GM21737 (cell line): ENCODE results near the gene ACSF3.
"Not testable (repeated sequence)": the region's sequence is repeated elsewhere in the genome, so short reads cannot be mapped to it uniquely, and the experiment has no call there.

Source experiments
- ATAC-seq: cut with Tn5 transposase; IDR thresholded peaks from one replicate; pipeline ENCODE4 v1.9.1; 2021; ENCODE audit warnings: mild to moderate bottlenecking, moderate library complexity; ENCODE audit not compliant: unreplicated experiment

The ACSF3 gene

GRCh38 chr16:89071686-89072547 is 21.7 kb upstream of the ACSF3 start:
- ATAC-seq, result no peak

DNA sequence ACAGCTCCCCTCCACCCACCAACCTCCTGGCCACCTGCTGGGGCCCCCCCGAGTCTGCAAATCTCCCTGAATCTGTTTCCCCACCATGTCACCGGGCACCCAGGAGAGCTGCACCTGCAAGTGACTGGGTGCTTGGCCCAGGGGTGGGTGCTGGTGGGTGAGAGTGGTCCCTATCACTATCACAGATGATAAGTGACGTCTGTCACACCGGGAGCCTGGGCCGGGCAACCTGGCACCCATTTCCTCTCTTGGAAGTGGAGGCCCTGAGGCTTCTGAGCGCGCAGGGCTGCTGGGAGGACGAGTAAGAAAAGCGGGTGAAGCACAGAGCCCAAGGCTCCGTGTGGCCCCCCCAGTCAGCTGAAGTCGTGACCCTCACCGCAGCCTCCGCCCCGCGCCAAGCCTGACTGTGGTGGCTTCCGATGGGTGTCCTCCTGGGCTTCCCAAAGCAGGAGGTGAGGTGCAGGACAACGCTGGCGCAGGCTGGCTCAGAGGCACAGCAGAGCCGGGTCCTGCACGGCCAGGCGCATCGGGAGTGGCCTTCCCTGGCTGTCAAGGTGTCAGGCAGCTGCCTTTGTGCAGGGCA is 21.0 kb upstream of the ACSF3 start:
- no peak for ATAC-seq

DNA sequence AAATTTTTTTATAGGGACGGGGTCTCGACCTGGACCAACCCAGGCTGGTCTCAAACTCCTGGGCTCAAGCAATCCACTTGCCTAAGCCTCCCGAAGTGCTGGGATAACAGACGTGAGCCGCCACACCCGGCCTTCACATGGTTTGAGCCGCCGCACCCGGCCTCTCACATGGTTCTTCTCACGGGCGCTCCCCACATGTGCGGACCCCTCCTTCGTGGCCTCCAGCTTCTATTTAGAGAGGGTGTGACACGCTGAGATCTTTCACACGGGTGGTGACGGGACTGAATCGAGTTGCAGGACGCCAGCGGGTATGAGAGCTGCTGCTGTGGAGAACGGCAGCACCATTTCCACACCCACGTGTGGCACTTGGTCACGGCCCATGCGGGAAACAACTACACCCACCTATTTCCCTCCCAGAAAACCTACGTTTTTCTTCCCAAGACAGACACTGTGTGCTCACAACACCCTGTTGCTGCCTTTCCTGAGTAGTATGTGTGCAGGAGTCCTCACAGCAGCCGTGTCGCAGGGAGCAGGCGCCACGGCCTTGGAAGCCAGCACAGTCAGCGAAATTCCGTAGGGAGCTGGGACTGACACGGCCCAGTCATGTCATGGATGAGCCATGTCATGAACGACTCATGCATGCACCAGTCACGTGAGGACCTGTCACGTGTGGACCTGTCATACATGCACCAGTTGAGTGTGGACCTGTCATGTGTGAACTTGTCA is 20.1 kb upstream of the ACSF3 start:
- no peak for ATAC-seq

- ATAC-seq, result not testable (repeated sequence)
These were observed 19.5 kb upstream of the ACSF3 start for GRCh38 chr16:89074072-89074674.

GRCh38 chr16:89074803-89075688 is 18.6 kb upstream of the ACSF3 start:
- ATAC-seq, result no peak

DNA sequence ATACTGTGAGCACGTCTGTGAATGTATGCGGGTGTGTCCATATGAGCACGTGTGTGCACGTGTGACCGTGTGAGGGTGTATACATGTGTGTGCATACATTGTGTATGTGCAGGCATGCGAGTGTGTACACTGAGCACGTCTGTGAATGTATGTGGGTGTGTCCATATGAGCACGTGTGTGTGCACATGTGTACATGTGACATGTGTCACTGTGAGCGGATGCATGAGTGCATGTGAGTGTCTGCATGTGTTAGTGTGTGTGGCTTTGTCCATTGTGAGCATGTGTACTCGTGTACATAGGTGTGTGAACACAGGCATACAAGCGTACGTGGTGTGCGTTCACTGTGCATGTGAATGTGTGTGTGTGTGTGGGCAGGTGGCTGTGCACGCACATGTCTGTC is 17.5 kb upstream of the ACSF3 start:
- ATAC-seq, result no peak

- no peak for ATAC-seq
These were observed 16.6 kb upstream of the ACSF3 start for GRCh38 chr16:89077076-89077475.

- ATAC-seq, result no peak
These were observed 15.5 kb upstream of the ACSF3 start for GRCh38 chr16:89078172-89078571.

DNA sequence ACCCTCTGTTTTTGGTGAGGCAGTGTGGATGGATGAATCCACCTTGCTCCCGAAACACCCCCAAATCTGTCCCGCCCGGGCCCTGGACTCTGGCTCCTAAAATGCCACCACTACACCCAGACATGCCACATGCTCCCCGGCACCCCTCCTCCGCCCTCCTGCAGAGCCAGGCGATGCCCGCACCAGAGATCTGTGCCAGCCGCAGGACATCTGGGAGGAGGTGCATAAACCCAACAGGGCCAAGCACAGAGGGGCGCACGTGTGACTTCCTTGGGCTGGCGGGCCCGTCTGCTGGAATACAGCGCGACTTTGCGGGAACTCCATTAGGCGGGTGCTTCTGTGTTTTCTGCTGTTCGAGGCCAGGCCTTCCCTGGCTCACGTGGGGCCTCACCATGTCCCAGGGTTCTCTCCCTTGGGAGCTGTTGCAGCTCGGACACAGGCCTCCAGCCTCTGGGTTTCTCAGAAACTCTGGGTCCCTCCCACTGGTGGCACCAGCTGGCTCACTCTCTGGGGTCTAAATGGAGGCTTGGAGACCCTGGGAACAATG is 14.1 kb upstream of the ACSF3 start:
- ATAC-seq, result no peak

DNA sequence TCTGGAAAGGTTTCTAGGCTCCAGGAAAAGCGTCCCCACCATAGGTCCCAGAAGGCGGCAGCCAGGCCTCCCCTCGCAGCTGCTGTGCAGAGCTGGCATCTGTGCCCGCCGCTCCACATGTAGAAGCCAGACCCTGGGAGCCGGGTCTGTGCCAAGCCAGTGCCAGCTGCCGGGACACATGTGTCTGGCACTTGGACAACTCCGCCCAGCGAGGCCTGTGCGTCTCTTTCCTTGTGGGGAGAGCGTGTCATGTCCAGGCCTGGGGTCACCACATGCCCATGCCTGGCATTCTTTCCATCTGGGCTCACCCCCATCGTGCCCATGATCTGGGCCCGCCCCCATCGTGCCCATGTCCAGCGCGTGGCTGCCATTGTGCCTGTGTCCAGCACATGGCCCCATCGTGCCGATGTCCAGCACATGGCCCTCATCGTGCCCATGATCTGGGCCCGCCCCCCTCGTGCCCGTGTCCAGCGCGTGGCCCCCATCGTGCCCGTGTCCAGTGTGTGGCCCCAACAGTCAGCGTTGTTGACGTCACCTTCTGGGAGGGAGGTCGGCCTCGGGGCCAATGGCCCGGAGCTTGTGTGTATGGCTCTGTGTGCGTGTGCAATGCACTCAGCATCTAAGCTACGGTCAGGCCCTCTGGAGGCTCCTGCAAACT is 13.3 kb upstream of the ACSF3 start:
- no peak for ATAC-seq

- ATAC-seq, result no peak
These were observed 12.1 kb upstream of the ACSF3 start for GRCh38 chr16:89081556-89081955.

GRCh38 chr16:89084411-89084810 is 9.2 kb upstream of the ACSF3 start:
- ATAC-seq, result no peak

- ATAC-seq, result no peak
These were observed 8.6 kb upstream of the ACSF3 start for GRCh38 chr16:89084814-89085612.

DNA sequence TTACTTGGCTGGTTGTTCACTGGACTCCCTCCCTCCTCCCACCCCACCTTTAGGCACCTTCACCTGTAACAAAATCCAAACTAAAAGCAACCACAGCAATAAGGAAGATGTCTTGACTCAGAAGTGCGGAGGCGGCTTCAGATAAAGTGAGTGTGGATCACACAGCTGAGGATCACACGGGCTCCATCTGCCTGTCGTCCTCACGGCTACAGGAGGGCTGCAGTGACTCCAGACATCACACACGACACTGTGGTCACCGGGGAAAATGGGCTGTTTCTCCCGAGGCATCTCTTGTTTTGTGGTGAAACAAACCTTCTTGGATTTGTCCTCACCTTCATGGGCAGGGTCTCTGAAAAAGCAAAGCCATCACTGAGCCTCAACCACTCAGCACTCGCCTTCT is 7.9 kb upstream of the ACSF3 start:
- no peak for ATAC-seq

- ATAC-seq, result no peak
These were observed 5.6 kb upstream of the ACSF3 start for GRCh38 chr16:89087922-89088497.

GRCh38 chr16:89089120-89089519 is 4.5 kb upstream of the ACSF3 start:
- no peak for ATAC-seq

DNA sequence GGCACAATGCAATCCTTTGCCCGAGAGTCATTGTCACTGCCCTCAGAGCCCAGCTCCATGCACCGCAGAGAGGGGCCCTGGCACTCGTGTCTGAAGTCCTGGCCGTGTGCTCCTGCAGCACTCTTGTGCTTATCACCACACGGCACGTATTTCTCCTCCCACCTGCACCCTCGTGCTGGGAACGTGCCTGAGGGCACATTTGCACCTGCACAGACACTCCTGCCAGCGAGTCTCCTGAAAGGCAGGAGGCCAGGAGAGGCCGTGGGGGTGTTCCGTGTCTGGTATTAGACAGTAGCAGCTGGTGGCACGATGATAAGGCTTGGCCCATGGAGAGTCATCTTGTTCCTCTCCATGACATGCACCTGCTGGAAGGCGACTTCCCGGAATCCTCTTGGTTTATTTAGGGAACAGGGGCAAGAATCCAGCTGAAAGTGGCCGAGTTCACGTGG is 3.4 kb upstream of the ACSF3 start:
- ATAC-seq, result no peak

DNA sequence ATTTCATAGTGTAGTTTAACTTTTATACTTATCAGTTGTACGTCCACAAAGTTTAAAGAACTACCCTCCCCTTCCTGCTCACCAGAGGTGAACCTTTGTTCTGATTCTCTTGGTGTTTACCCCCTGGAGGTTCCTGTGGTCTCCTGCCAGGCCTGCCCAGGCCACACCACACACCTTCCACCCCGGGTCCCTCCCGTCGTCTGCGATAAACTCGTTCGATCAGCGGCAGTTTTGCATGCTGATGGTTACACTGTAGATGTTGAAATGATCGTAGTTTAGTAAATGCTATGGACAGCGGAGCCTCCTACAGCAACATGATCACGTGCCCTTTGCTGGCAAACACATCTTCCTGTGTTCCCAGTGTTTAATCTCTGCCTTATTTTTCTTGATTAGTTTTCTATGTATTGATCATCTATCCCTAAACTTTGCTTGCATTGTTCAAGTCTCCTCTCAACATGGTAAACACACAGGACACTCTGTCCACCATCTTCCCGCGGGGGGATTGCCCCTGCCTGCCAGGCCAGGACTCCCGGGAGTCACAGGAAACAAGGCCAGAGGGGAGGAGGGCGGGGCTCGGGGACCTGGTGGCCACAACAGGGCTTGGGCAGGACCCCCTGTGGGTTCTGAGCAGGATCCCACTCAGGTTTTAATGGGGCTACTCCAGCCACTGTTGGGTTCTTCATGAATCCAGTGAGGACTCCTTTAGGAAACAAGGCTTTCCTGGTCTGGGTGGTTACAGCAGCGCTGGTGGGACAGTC is 2.8 kb upstream of the ACSF3 start:
- ATAC-seq, result no peak
